Measurements from ENCODE around the gene RPN1. TPM values are rescaled to one million over a fixed set of nuclear protein-coding genes. Genes with fewer than 3 reads are reported as not detected.

Gene RPN1
- total and polyA plus RNA-seq, 2 of the 13 experiments (the other 11 are each of a cell fraction or from before 2014, with no cell fraction given), result 290 to 342 TPM

- TF ChIP-seq RFXAP (CRISPR knock-in tag; IDR thresholded peaks at IDR 0.05; ENCODE audit: borderline replicate concordance) (0 out of 2 replicates have a peak, but pooled peaks have one; percentile 47), PLRG1 (conservative IDR thresholded peaks at IDR 0.05) (no peak), ZNF468 (CRISPR knock-in tag; IDR thresholded peaks at IDR 0.05) (no peak), ATAD3A (CRISPR knock-in tag; IDR thresholded peaks at IDR 0.05) (no peak), PHF8 (CRISPR knock-in tag; IDR thresholded peaks at IDR 0.05) (peak; percentile 78), ZNF75D (CRISPR knock-in tag; IDR thresholded peaks at IDR 0.05; ENCODE audit: borderline replicate concordance) (no peak), GATA4 (IDR thresholded peaks at IDR 0.05; ENCODE audit: borderline replicate concordance, low read depth) (no peak), DMAP1 (CRISPR knock-in tag; IDR thresholded peaks at IDR 0.05) (no peak), MXD3 (CRISPR knock-in tag; IDR thresholded peaks at IDR 0.05) (no peak), ZNF225 (CRISPR knock-in tag; IDR thresholded peaks at IDR 0.05) (peak; percentile 74; the same call in 1 of the 2 replicates), ARNT2 (CRISPR knock-in tag; IDR thresholded peaks at IDR 0.05; ENCODE audit: low read depth) (no peak), IRF1 (CRISPR knock-in tag; IDR thresholded peaks at IDR 0.05; ENCODE audit: low read depth) (no peak), POGZ (CRISPR knock-in tag; IDR thresholded peaks at IDR 0.05) (peak; percentile 92), POLR2AphosphoS5 (IDR thresholded peaks at IDR 0.05; ENCODE audit: low read depth, low read length) (peak; percentile 64; the same call in 1 of the 2 replicates), ZNF260 (CRISPR knock-in tag; IDR thresholded peaks at IDR 0.05; ENCODE audit: borderline replicate concordance, low read depth) (no peak), ZNF598 (CRISPR knock-in tag; IDR thresholded peaks at IDR 0.05; ENCODE audit: borderline replicate concordance) (no peak), HES4 (CRISPR knock-in tag; IDR thresholded peaks at IDR 0.05; ENCODE audit: borderline replicate concordance) (peak; percentile 42; the same call in 1 of the 2 replicates), FOXJ3 (CRISPR knock-in tag; IDR thresholded peaks at IDR 0.05; ENCODE audit: borderline replicate concordance) (0 out of 2 replicates have a peak, but pooled peaks have one; percentile 23), ZNF83 (CRISPR knock-in tag; IDR thresholded peaks at IDR 0.05; ENCODE audit: borderline replicate concordance) (no peak), YEATS2 (CRISPR knock-in tag; IDR thresholded peaks at IDR 0.05; ENCODE audit: borderline replicate concordance) (peak; percentile 86; the same call in 1 of the 2 replicates), PCBP1 (IDR thresholded peaks at IDR 0.05; ENCODE audit: borderline replicate concordance, low read depth, low read length) (no peak), NR0B2 (CRISPR knock-in tag; IDR thresholded peaks at IDR 0.05) (no peak), NFIB (CRISPR knock-in tag; IDR thresholded peaks at IDR 0.05; ENCODE audit: borderline replicate concordance) (no peak; the same call in 1 of the 2 replicates), BHLHE40 (IDR thresholded peaks at IDR 0.05; ENCODE audit: low read length) (peak; percentile 46; the same call in 1 of the 2 replicates), PAX8 (CRISPR knock-in tag; IDR thresholded peaks at IDR 0.05; ENCODE audit: borderline replicate concordance) (no peak), TRIM24 (CRISPR knock-in tag; IDR thresholded peaks at IDR 0.05) (0 out of 2 replicates have a peak, but pooled peaks have one; percentile 16), HCFC1 (IDR thresholded peaks at IDR 0.05; ENCODE audit: low read depth, low read length) (no peak), ZNF446 (CRISPR knock-in tag; IDR thresholded peaks at IDR 0.05) (peak; percentile 45; the same call in 1 of the 2 replicates), GATAD2A (CRISPR knock-in tag; IDR thresholded peaks at IDR 0.05) (0 out of 2 replicates have a peak, but pooled peaks have one; percentile 48), ZNF678 (CRISPR knock-in tag; IDR thresholded peaks at IDR 0.05) (no peak)
These were observed 32.8 kb downstream of the RPN1 start (continued) for GRCh38 chr3:128617557-128618397.

All from HepG2 (cell line).